ENCODE measurements around the gene PLCD3.

The PLCD3 gene

GRCh38 chr17:45087978-45088377, 44.3 kb downstream of the PLCD3 start:
- TF ChIP-seq SIN3A (IDR thresholded peaks at IDR 0.05; ENCODE audit: borderline replicate concordance, insufficient read depth, low read length): no peak
- no peak for TF ChIP-seq POLR2AphosphoS5 (IDR thresholded peaks at IDR 0.05; ENCODE audit: low read depth, low read length)
- no peak for TF ChIP-seq TAF1 (IDR thresholded peaks at IDR 0.05; ENCODE audit: borderline replicate concordance, insufficient read depth, low read length)
- TF ChIP-seq FOXP2 (optimal IDR thresholded peaks at IDR 0.05; ENCODE audit: borderline replicate concordance, extremely low read depth, extremely low read length, insufficient read depth): no peak

- TF ChIP-seq FOXP2 (optimal IDR thresholded peaks at IDR 0.05; ENCODE audit: borderline replicate concordance, extremely low read depth, extremely low read length, insufficient read depth): no peak
- no peak for TF ChIP-seq TAF1 (IDR thresholded peaks at IDR 0.05; ENCODE audit: borderline replicate concordance, insufficient read depth, low read length)
- TF ChIP-seq REST (IDR thresholded peaks at IDR 0.05; ENCODE audit: insufficient read depth in 1 of 2, low read depth in 2 of 2, low read length in 2 of 2): no peak
- no peak for TF ChIP-seq SIN3A (IDR thresholded peaks at IDR 0.05; ENCODE audit: borderline replicate concordance, insufficient read depth, low read length)
- no peak for TF ChIP-seq POLR2AphosphoS5 (IDR thresholded peaks at IDR 0.05; ENCODE audit: low read depth, low read length)
Measured at GRCh38 chr17:45087504-45087975, 44.8 kb downstream of the PLCD3 start.

- TF ChIP-seq POLR2AphosphoS5 (IDR thresholded peaks at IDR 0.05; ENCODE audit: low read depth, low read length) (no peak), REST (IDR thresholded peaks at IDR 0.05; ENCODE audit: insufficient read depth in 1 of 2, low read depth in 2 of 2, low read length in 2 of 2) (no peak), TAF1 (IDR thresholded peaks at IDR 0.05; ENCODE audit: borderline replicate concordance, insufficient read depth, low read length) (no peak), SIN3A (IDR thresholded peaks at IDR 0.05; ENCODE audit: borderline replicate concordance, insufficient read depth, low read length) (no peak), FOXP2 (optimal IDR thresholded peaks at IDR 0.05; ENCODE audit: borderline replicate concordance, extremely low read depth, extremely low read length, insufficient read depth) (no peak)
Measured at GRCh38 chr17:45086865-45087503, 45.3 kb downstream of the PLCD3 start.

- TF ChIP-seq FOXP2 (optimal IDR thresholded peaks at IDR 0.05; ENCODE audit: borderline replicate concordance, extremely low read depth, extremely low read length, insufficient read depth) (no peak), POLR2AphosphoS5 (IDR thresholded peaks at IDR 0.05; ENCODE audit: low read depth, low read length) (no peak), SIN3A (IDR thresholded peaks at IDR 0.05; ENCODE audit: borderline replicate concordance, insufficient read depth, low read length) (no peak), TAF1 (IDR thresholded peaks at IDR 0.05; ENCODE audit: borderline replicate concordance, insufficient read depth, low read length) (no peak)
Measured at GRCh38 chr17:45086391-45086790, 45.9 kb downstream of the PLCD3 start.

GRCh38 chr17:45081047-45081703, 51.1 kb downstream of the PLCD3 start:
- TF ChIP-seq POLR2AphosphoS5 (IDR thresholded peaks at IDR 0.05; ENCODE audit: low read depth, low read length) (no peak), FOXP2 (optimal IDR thresholded peaks at IDR 0.05; ENCODE audit: borderline replicate concordance, extremely low read depth, extremely low read length, insufficient read depth) (no peak), SIN3A (IDR thresholded peaks at IDR 0.05; ENCODE audit: borderline replicate concordance, insufficient read depth, low read length) (no peak), TAF1 (IDR thresholded peaks at IDR 0.05; ENCODE audit: borderline replicate concordance, insufficient read depth, low read length) (no peak), REST (IDR thresholded peaks at IDR 0.05; ENCODE audit: insufficient read depth in 1 of 2, low read depth in 2 of 2, low read length in 2 of 2) (no peak)

Measured in PFSK-1 (cell line).